WTC11 (cell line): ENCODE results near the gene UBL4A. TPM values are rescaled to one million over a fixed set of nuclear protein-coding genes. Genes with fewer than 3 reads are reported as not detected.

ENCODE experiments used
- ATAC-seq: fragments of 200-7000 bp; cut with Tn5 transposase; 2 replicates; pipeline ENCODE4 v1.10.0; 2021; ENCODE audit warnings: mild to moderate bottlenecking, moderate library complexity
- CTCF ChIA-PET: fragments of 300-600 bp; sonication (Branson Sonifier 250); formaldehyde crosslinking; loops from one replicate; lab custom pipeline; 2021; ENCODE audit warnings: antibody characterized with exemption; lab: Charles Lee
- POLR2A ChIA-PET: fragments of 350-600 bp; sonication (Branson Sonifier 250); formaldehyde crosslinking; loops from one replicate; lab custom pipeline; 2021; ENCODE audit warnings: antibody characterized with exemption; lab: Charles Lee
- DNase-seq: peaks from one replicate; pipeline ENCODE4 v3.0.0; 2021; ENCODE audit warnings: low spot score
- H3K27ac Mint-ChIP-seq: 2 replicates; pipeline ENCODE4 v1.8.0; 2021; ENCODE audit warnings: mixed read lengths
- H3K27me3 Mint-ChIP-seq: 2 replicates; pipeline ENCODE4 v1.8.0; 2021; ENCODE audit warnings: low read depth, mild to moderate bottlenecking, moderate library complexity, mixed read lengths
- H3K36me3 Mint-ChIP-seq: 2 replicates; pipeline ENCODE4 v1.8.0; 2021; ENCODE audit warnings: mixed read lengths
- H3K4me1 Mint-ChIP-seq: 2 replicates; pipeline ENCODE4 v1.8.0; 2022; ENCODE audit warnings: mixed read lengths
- H3K4me3 Mint-ChIP-seq: 2 replicates; pipeline ENCODE4 v1.8.0; 2021; ENCODE audit warnings: mild to moderate bottlenecking, moderate library complexity, mixed read lengths
- H3K9me3 Mint-ChIP-seq: 2 replicates; pipeline ENCODE4 v1.8.0; 2021; ENCODE audit warnings: mixed read lengths
- ATF6 ChIP-seq: sonication (generic); formaldehyde crosslinking; IDR thresholded peaks from 2 replicates; pipeline ENCODE4 v1.8.1; 2023; ENCODE audit warnings: mild to moderate bottlenecking, missing genetic modification reagents
- E2F4 ChIP-seq: sonication (generic); formaldehyde crosslinking; IDR thresholded peaks from 2 replicates; pipeline ENCODE4 v1.8.1; 2022; ENCODE audit warnings: low read depth, mild to moderate bottlenecking, moderate library complexity, missing genetic modification reagents, borderline replicate concordance
- E2F5 ChIP-seq: sonication (generic); formaldehyde crosslinking; IDR thresholded peaks from 2 replicates; pipeline ENCODE4 v1.8.1; 2022; ENCODE audit warnings: mild to moderate bottlenecking, moderate library complexity, missing genetic modification reagents
- ELF4 ChIP-seq: sonication (generic); formaldehyde crosslinking; IDR thresholded peaks from 2 replicates; pipeline ENCODE4 v1.8.1; 2022; ENCODE audit warnings: low read depth, mild to moderate bottlenecking, moderate library complexity, missing genetic modification reagents
- ERG ChIP-seq: fragments of 250-450 bp; sonication (Bioruptor Pico); IDR thresholded peaks from 2 replicates; pipeline ENCODE4 v1.8.0; 2021; ENCODE audit warnings: mild to moderate bottlenecking
- HMGXB4 ChIP-seq: sonication (generic); formaldehyde crosslinking; IDR thresholded peaks from 2 replicates; pipeline ENCODE4 v1.8.1; 2023; ENCODE audit warnings: mild to moderate bottlenecking, moderate library complexity, missing genetic modification reagents
- NFATC4 ChIP-seq: fragments of 250-450 bp; sonication (Bioruptor Pico); IDR thresholded peaks from 2 replicates; pipeline ENCODE4 v1.9.0; 2021; ENCODE audit warnings: mild to moderate bottlenecking
- NR1H2 ChIP-seq: sonication (generic); formaldehyde crosslinking; IDR thresholded peaks from 2 replicates; pipeline ENCODE4 v1.9.0; 2021; ENCODE audit warnings: mild to moderate bottlenecking, moderate library complexity, missing genetic modification reagents
- SMAD3 ChIP-seq: sonication (generic); formaldehyde crosslinking; IDR thresholded peaks from 2 replicates; pipeline ENCODE4 v1.8.0; 2022; ENCODE audit warnings: missing genetic modification reagents, mild to moderate bottlenecking, borderline replicate concordance
- SP1 ChIP-seq: sonication (generic); formaldehyde crosslinking; conservative IDR thresholded peaks from 2 replicates; pipeline ENCODE4 v1.8.1; 2022; ENCODE audit warnings: missing genetic modification reagents
- TEAD1 ChIP-seq: sonication (generic); formaldehyde crosslinking; IDR thresholded peaks from 2 replicates; pipeline ENCODE4 v1.8.0; 2022; ENCODE audit warnings: mild to moderate bottlenecking, missing genetic modification reagents
- TEAD4 ChIP-seq: sonication (generic); formaldehyde crosslinking; IDR thresholded peaks from 2 replicates; pipeline ENCODE4 v1.8.0; 2022; ENCODE audit warnings: mild to moderate bottlenecking, missing genetic modification reagents
- ZNF121 ChIP-seq: sonication (generic); formaldehyde crosslinking; IDR thresholded peaks from 2 replicates; pipeline ENCODE4 v1.8.0; 2023; ENCODE audit warnings: missing genetic modification reagents
- ZNF416 ChIP-seq: fragments of 250-450 bp; sonication (Bioruptor Pico); IDR thresholded peaks from 2 replicates; pipeline ENCODE4 v1.9.0; 2021; ENCODE audit warnings: mild to moderate bottlenecking, inconsistent platforms
- ZNF671 ChIP-seq: fragments of 250-450 bp; sonication (Bioruptor Pico); IDR thresholded peaks from 2 replicates; pipeline ENCODE4 v1.8.0; 2021; ENCODE audit warnings: mild to moderate bottlenecking
- total RNA-seq: library from RNA; stranded (reverse); gene quantifications from 3 replicates; pipeline ENCODE4 v1.2.3, GENCODE V29; 2021
- TF ChIP-seq, protein P1 (sequence below): sonication (generic); formaldehyde crosslinking; IDR thresholded peaks from 2 replicates; pipeline ENCODE4 v1.8.0; 2023; ENCODE audit warnings: missing genetic modification reagents
- TF ChIP-seq, protein P2 (sequence below): sonication (generic); formaldehyde crosslinking; IDR thresholded peaks from 2 replicates; pipeline ENCODE4 v1.8.1; 2023; ENCODE audit warnings: mild to moderate bottlenecking, missing genetic modification reagents, moderate library complexity
- TF ChIP-seq, protein P3 (sequence below): sonication (generic); formaldehyde crosslinking; IDR thresholded peaks from 2 replicates; pipeline ENCODE4 v1.8.1; 2022; ENCODE audit warnings: missing genetic modification reagents, borderline replicate concordance

Gene UBL4A
- total RNA-seq, 1 experiment from 2014 or later, result 34.0 TPM

- no peak for TF ChIP-seq TEAD4 (CRISPR knock-in tag)
- TF ChIP-seq E2F4 (CRISPR knock-in tag), result no peak
- TF ChIP-seq SMAD3, result no peak
- TF ChIP-seq NR1H2 (CRISPR knock-in tag), result no peak
- TF ChIP-seq ZNF416, result no peak
- TF ChIP-seq ELF4 (CRISPR knock-in tag), result no peak
Observed at GRCh38 chrX:154439841-154440240, 46.6 kb downstream of the UBL4A start (continued).

- H3K4me1 Mint-ChIP-seq, result peaks cover 12% of the 10 kb centered on the region
- H3K36me3 Mint-ChIP-seq, result peaks cover 17% of the 10 kb centered on the region
- peak overlapping the region; percentile 23; the same call in 1 of the 2 replicates for H3K27ac Mint-ChIP-seq
- ATAC-seq (no peak), DNase-seq (no peak)
- TF ChIP-seq HMGXB4 (no peak), E2F5 (CRISPR knock-in tag) (no peak), NFATC4 (CRISPR knock-in tag) (no peak), ZNF121 (CRISPR knock-in tag) (no peak), ZNF671 (CRISPR knock-in tag) (no peak), SP1 (CRISPR knock-in tag) (no peak), ATF6 (CRISPR knock-in tag) (no peak), TEAD1 (no peak), ERG (CRISPR knock-in tag) (no peak)
- TF ChIP-seq, protein P1, sequence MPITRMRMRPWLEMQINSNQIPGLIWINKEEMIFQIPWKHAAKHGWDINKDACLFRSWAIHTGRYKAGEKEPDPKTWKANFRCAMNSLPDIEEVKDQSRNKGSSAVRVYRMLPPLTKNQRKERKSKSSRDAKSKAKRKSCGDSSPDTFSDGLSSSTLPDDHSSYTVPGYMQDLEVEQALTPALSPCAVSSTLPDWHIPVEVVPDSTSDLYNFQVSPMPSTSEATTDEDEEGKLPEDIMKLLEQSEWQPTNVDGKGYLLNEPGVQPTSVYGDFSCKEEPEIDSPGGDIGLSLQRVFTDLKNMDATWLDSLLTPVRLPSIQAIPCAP (CRISPR knock-in tag), result no peak
- TF ChIP-seq, protein P2, sequence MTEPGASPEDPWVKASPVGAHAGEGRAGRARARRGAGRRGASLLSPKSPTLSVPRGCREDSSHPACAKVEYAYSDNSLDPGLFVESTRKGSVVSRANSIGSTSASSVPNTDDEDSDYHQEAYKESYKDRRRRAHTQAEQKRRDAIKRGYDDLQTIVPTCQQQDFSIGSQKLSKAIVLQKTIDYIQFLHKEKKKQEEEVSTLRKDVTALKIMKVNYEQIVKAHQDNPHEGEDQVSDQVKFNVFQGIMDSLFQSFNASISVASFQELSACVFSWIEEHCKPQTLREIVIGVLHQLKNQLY (CRISPR knock-in tag), result no peak
- TF ChIP-seq, protein P3, sequence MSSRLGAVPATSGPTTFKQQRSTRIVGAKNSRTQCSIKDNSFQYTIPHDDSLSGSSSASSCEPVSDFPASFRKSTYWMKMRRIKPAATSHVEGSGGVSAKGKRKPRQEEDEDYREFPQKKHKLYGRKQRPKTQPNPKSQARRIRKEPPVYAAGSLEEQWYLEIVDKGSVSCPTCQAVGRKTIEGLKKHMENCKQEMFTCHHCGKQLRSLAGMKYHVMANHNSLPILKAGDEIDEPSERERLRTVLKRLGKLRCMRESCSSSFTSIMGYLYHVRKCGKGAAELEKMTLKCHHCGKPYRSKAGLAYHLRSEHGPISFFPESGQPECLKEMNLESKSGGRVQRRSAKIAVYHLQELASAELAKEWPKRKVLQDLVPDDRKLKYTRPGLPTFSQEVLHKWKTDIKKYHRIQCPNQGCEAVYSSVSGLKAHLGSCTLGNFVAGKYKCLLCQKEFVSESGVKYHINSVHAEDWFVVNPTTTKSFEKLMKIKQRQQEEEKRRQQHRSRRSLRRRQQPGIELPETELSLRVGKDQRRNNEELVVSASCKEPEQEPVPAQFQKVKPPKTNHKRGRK, result no peak
- no peaks in the 10 kb centered on the region for H3K27me3 Mint-ChIP-seq
- CTCF ChIA-PET, result no interaction called here
- POLR2A ChIA-PET, result interaction anchor here (1.0 kb wide), 1 partner anchor 40 kb away, joined by 3 read pairs; the partner anchor contains the start of gene LAGE3
- H3K4me3 Mint-ChIP-seq, result peak overlapping the region; percentile 83
- H3K9me3 Mint-ChIP-seq, result no peaks in the 10 kb centered on the region
Observed at GRCh38 chrX:154437971-154438893, 48.2 kb downstream of the UBL4A start.
